Type B pancreatic cell (in vitro differentiated cells): Measurements from ENCODE around the gene GPR35. TPM values are rescaled to one million over a fixed set of nuclear protein-coding genes. Genes with fewer than 3 reads are reported as not detected.

Source experiments
- DNase-seq: peaks from one replicate; pipeline ENCODE4 v3.0.0; 2021; ENCODE audit warnings: mixed read lengths; ENCODE audit not compliant: unreplicated experiment; ENCODE audit errors: extremely low spot score
- H3K27ac Mint-ChIP-seq: 2 replicates; pipeline ENCODE4 v1.8.0; 2021; ENCODE audit warnings: mild to moderate bottlenecking, mixed read lengths
- H3K27me3 Mint-ChIP-seq: 2 replicates; pipeline ENCODE4 v1.8.0; 2021; ENCODE audit warnings: mixed read lengths
- H3K36me3 Mint-ChIP-seq: 2 replicates; pipeline ENCODE4 v1.8.0; 2021; ENCODE audit warnings: mixed read lengths
- H3K4me1 Mint-ChIP-seq: one replicate; pipeline ENCODE4 v1.8.0; 2021; ENCODE audit warnings: mixed read lengths; ENCODE audit not compliant: unreplicated experiment
- H3K4me3 Mint-ChIP-seq: 2 replicates; pipeline ENCODE4 v1.8.0; 2021; ENCODE audit warnings: mild to moderate bottlenecking, mixed read lengths
- H3K9me3 Mint-ChIP-seq: 2 replicates; pipeline ENCODE4 v1.8.0; 2021; ENCODE audit warnings: mixed read lengths
- total RNA-seq: library from RNA; stranded (reverse); gene quantifications from 2 replicates; pipeline ENCODE4 v1.2.1, GENCODE V29; 2021; ENCODE audit warnings: low replicate concordance
- TF ChIP-seq, protein P1 (sequence below): fragments of 200-600 bp; sonication (generic); conservative IDR thresholded peaks from 2 replicates; pipeline ENCODE4 v1.5.0; 2021; ENCODE audit warnings: antibody characterized with exemption, mild to moderate bottlenecking

Gene GPR35
- total RNA-seq, 1 donor from 2014 or later = 3.6 TPM

DNA sequence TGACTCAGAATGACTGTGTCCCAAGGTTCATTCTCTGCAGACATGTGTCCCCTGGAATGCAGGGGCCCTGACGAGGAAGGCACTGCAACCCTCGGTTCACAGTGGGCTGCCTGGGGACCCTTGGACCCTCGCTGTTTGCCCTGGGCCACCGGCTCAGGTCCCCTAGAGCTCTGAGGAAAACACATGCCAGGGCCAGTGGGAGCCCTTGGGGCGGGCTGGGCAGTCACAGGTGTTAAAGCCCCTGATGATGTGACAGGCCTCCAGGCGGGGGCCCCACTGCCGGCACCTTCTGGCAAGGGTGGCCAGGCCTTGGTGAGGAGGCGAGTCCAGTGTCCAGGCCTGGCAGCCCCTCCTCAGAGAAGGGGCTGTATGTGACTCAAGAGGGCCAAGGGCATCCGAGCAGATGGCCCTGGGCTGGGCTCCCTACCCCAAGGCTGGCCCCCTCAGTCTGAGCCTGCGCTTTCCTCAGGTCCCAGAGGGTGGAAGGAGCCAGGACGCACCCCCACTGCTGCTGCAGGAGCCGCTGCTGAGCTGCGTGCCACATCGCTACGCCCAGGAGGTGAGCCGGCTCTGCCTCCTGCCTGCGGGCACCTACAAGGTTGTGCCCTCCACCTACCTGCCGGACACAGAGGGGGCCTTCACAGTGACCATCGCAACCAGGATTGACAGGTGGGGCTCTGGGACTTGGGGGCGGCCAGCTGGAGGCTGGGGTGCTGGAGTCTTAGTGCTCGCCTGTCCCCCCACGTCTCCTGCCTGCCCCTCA is 27.7 kb upstream of the GPR35 start:
- peaks cover 3% of the 10 kb centered on the region for H3K36me3 Mint-ChIP-seq
- H3K4me3 Mint-ChIP-seq = no peak overlapping the region
- H3K9me3 Mint-ChIP-seq = no peaks in the 10 kb centered on the region
- H3K27ac Mint-ChIP-seq = no peak overlapping the region
- no peaks in the 10 kb centered on the region for H3K4me1 Mint-ChIP-seq
- no peaks in the 10 kb centered on the region for H3K27me3 Mint-ChIP-seq
- DNase-seq = no peak
- TF ChIP-seq, protein P1, sequence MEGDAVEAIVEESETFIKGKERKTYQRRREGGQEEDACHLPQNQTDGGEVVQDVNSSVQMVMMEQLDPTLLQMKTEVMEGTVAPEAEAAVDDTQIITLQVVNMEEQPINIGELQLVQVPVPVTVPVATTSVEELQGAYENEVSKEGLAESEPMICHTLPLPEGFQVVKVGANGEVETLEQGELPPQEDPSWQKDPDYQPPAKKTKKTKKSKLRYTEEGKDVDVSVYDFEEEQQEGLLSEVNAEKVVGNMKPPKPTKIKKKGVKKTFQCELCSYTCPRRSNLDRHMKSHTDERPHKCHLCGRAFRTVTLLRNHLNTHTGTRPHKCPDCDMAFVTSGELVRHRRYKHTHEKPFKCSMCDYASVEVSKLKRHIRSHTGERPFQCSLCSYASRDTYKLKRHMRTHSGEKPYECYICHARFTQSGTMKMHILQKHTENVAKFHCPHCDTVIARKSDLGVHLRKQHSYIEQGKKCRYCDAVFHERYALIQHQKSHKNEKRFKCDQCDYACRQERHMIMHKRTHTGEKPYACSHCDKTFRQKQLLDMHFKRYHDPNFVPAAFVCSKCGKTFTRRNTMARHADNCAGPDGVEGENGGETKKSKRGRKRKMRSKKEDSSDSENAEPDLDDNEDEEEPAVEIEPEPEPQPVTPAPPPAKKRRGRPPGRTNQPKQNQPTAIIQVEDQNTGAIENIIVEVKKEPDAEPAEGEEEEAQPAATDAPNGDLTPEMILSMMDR = no peak

DNA sequence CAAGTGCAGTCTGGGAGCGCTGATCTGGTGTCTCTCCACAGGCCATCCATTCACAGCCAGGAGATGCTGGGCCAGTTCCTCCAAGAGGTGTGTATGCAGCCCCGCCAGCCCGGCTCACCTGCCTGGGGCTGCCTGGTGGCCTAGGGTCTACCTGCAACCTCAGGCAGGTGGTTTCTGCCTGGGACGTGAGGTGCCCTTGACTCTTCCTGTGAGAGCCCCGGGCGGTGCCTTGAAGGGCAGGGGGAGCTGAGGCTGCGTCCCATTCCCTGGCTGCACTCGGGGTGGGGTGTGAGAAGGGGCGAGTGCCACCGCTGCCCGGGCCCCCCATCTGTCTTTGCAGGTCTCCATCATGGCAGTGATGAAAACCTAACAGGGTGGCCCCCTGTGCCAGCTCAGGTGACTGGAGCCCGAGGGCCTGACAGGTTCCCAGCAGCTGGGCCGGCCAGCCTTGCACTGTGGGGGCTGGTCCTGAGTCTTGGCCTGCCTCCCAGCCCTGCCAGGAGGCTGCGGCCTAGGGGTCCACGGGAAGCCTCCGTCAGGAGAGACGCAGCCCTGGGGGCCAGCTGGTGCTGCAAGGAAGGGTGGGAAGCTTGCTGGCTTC is 26.9 kb upstream of the GPR35 start:
- Mint-ChIP-seq H3K27me3 (no peaks in the 10 kb centered on the region), H3K4me3 (no peak overlapping the region), H3K36me3 (peaks cover 3% of the 10 kb centered on the region), H3K9me3 (no peaks in the 10 kb centered on the region), H3K27ac (no peak overlapping the region), H3K4me1 (no peaks in the 10 kb centered on the region)
- TF ChIP-seq, protein P1 = no peak
- no peak for DNase-seq

GRCh38 chr2:240599141-240599583 is 26.1 kb upstream of the GPR35 start:
- no peaks in the 10 kb centered on the region for H3K27me3 Mint-ChIP-seq
- H3K9me3 Mint-ChIP-seq = no peaks in the 10 kb centered on the region
- H3K36me3 Mint-ChIP-seq = peaks cover 3% of the 10 kb centered on the region

DNA sequence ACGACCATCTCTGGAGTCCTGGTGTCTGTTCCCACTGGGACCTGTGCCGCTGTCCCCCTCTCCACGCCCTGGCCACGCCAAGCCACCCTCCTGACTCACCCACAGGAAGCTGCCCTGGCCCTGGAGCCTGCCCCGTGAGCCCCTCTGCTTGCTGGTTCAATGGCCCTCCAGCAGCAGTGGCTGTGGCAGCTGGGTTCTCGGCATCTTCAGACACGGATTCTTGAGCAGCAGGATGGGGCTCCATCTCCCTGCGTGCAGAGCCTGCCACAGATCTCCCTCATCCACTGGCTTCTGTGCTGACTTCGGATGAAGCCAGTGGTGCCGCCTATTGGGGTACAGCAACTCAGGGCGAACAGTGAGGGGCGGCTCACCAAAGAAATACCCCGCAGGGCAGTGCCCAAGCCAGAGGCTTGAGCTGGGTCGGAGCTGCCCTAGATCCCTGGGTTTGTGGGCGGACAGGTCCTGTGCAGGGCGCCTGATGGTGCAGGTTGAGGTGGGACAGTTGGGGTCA is 24.8 kb upstream of the GPR35 start:
- Mint-ChIP-seq H3K36me3 (peaks cover 3% of the 10 kb centered on the region), H3K27ac (no peak overlapping the region), H3K27me3 (no peaks in the 10 kb centered on the region), H3K9me3 (no peaks in the 10 kb centered on the region), H3K4me1 (peaks cover 9% of the 10 kb centered on the region), H3K4me3 (no peak overlapping the region)
- TF ChIP-seq, protein P1 = no peak
- no peak for DNase-seq

More at GRCh38 chr2:240599141-240599583, 26.1 kb upstream of the GPR35 start:
- TF ChIP-seq, protein P1 = no peak
- Mint-ChIP-seq H3K4me3 (no peak overlapping the region), H3K27ac (no peak overlapping the region), H3K4me1 (peaks cover 1% of the 10 kb centered on the region)
- DNase-seq = no peak

DNA sequence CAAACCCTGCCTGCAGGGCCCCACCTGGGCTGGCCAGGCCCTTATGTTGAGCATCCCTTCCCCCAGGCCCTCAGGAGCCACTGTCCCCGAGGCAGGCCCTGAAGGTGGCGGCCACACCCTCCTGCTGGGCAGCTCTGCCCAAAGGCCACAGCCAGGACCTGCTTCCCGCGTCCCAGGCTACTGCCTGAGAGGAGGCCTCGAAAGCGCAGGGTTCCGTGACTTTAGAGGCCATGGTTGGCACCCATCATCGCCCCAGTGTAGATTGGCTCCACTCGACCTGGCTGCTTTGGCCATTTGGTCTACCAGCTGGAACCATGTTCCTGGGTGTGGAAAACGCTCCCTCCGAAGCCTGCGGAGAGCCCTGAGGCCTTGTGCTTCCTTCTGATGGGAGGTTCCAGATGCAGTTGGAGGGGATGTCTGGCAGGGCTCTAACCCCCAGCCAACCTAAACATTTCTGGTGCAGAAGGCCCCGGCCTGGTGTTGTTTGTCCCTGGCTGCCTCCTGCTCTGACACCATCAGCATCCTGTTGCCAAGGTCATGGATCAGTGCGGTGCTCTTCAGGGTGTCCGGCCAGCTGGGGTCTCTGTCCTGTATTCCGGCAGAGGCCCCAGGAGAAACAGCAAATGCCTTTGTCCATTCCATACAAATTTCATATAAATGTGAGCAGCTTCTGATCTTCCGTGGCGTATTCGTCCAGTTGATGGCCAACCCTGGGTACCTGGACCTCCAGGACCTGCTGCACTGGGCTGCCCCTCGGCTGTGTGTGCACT is 24.0 kb upstream of the GPR35 start:
- H3K4me3 Mint-ChIP-seq = no peak overlapping the region
- H3K4me1 Mint-ChIP-seq = peaks cover 9% of the 10 kb centered on the region
- H3K27ac Mint-ChIP-seq = no peak overlapping the region
- TF ChIP-seq, protein P1 = no peak
- H3K36me3 Mint-ChIP-seq = peaks cover 3% of the 10 kb centered on the region
- DNase-seq = no peak
- no peaks in the 10 kb centered on the region for H3K9me3 Mint-ChIP-seq
- no peaks in the 10 kb centered on the region for H3K27me3 Mint-ChIP-seq
